ENCODE measurements around the gene CELSR2.

DNA sequence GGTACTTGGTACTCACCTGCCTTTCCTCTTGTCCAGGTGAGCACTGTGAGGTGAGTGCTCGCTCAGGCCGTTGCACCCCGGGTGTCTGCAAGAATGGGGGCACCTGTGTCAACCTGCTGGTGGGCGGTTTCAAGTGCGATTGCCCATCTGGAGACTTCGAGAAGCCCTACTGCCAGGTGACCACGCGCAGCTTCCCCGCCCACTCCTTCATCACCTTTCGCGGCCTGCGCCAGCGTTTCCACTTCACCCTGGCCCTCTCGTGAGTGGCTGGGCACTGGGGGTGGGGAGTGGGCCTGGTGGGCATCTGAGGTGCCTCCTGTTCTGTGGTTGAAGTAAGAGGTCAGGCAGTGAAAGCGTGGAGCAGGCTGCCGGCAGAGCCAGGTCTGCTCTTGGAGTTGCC lies 11.7 kb downstream of the CELSR2 start:
- TF ChIP-seq, protein P1, sequence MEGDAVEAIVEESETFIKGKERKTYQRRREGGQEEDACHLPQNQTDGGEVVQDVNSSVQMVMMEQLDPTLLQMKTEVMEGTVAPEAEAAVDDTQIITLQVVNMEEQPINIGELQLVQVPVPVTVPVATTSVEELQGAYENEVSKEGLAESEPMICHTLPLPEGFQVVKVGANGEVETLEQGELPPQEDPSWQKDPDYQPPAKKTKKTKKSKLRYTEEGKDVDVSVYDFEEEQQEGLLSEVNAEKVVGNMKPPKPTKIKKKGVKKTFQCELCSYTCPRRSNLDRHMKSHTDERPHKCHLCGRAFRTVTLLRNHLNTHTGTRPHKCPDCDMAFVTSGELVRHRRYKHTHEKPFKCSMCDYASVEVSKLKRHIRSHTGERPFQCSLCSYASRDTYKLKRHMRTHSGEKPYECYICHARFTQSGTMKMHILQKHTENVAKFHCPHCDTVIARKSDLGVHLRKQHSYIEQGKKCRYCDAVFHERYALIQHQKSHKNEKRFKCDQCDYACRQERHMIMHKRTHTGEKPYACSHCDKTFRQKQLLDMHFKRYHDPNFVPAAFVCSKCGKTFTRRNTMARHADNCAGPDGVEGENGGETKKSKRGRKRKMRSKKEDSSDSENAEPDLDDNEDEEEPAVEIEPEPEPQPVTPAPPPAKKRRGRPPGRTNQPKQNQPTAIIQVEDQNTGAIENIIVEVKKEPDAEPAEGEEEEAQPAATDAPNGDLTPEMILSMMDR (IDR thresholded peaks at IDR 0.05), result no peak
- TF ChIP-seq POLR2A (IDR thresholded peaks at IDR 0.05), result no peak

Data from right lobe of liver (tissue), 4 donors.